SH-SY5Y (cell line): ENCODE data around the gene DDX56.

Experiments
- GATA2 ChIP-seq: IDR thresholded peaks from 2 replicates; pipeline ENCODE4 v1.6.1; 2011; ENCODE audit warnings: mild to moderate bottlenecking, low read depth, low read length
- GATA3 ChIP-seq: IDR thresholded peaks from 2 replicates; pipeline ENCODE4 v1.6.1; 2011; ENCODE audit warnings: low read depth, mild to moderate bottlenecking, low read length, moderate library complexity

GRCh38 chr7:44567884-44568283, 5.8 kb downstream of the DDX56 start:
- no peak for TF ChIP-seq GATA3
- no peak for TF ChIP-seq GATA2
